CD4-positive, alpha-beta T cell treated with Interleukin-17A for 1 hour (primary cell): ENCODE measurements around the gene MFAP2.
"Not testable (repeated sequence)": the region's sequence is repeated elsewhere in the genome, so short reads cannot be mapped to it uniquely, and the experiment has no call there.

Source experiments
- DNase-seq: peaks from one replicate; pipeline ENCODE4 v3.0.0-alpha.2; 2020

Gene MFAP2

DNA sequence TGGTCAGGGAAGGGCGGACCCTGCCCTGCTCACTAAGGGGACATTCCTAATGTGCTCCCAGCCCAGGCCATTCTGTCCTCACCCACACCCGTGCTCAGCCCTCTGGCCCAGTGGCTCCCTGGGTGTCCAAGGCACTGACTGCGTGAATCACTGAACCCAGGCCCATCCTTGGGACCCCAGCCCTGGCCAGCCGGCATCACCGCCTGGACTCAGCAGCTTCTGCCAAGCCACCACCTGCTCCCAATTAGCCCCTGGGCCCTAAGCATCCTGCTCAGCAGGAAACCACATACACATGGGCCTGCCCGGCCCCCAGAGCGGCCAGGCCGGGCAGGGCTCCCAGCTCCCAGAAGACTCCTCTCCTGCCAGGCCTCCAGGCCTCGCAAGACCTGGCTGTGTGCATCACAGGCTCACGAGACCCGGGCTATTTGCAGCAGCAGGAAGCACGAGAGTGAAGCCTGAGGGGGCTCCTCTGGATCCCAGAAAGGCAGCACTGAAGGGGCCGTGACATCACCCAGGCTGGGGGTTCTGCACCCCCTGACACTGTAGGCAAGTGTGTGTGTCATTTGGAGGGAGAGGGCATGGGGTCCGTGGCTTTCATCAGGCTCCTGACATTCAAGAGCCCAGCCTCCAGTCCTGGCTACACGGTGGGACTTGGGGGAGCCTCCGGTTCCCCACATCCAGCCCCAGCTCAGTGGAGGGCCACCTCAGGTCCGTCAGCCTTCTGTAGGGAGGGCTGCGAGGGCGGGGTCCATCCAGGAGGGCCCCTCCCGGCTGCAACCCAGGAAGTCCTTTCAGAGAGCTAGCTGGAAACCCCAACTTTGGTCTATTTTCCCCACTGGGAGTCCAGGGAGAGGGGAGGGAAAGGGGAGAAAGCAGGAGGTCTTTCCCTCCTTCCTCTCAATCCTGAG is 1.6 kb downstream of the MFAP2 start:
- no peak for DNase-seq

GRCh38 chr1:16978139-16978538 is 2.3 kb downstream of the MFAP2 start:
- no peak for DNase-seq

DNA sequence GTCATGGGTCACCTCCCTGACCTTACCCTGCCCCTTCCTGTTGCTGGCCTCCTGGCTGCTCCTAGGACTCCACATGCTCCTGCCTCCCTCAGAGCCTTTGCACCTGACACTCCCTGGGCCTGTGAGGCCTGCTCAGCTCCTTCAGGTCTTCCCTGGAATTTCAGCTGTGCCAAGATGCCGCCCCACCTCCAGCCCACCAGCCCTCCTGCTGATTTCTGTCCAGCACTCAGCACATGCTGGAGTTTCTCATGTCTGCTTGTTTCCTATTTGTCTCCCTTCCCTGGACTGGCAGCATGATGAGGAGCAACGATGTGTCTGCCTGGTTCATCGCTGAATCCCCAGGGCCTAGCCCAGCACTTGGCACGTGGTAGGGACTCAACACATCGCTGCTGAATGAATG is 3.0 kb downstream of the MFAP2 start:
- no peak for DNase-seq

DNA sequence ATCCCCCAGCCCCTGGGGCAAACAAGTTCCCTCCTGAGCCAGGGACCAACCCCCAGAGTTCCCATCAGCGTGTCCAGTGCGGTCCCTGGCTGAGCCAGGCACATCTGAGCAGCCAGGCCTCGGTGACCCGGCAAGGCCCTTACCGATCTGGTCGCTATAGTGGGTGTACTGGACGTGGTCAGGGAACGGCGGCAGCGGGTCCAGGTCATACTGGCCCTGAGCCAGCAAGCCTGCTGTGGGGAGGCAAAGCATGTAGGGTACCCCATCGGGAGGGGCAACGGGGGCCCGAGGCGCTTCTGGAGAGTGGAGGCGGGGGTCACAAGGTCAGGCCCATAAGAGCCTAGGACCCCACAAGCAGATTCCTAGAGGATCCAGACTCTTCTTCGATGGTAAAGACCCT is 3.5 kb downstream of the MFAP2 start:
- DNase-seq, result no peak

DNA sequence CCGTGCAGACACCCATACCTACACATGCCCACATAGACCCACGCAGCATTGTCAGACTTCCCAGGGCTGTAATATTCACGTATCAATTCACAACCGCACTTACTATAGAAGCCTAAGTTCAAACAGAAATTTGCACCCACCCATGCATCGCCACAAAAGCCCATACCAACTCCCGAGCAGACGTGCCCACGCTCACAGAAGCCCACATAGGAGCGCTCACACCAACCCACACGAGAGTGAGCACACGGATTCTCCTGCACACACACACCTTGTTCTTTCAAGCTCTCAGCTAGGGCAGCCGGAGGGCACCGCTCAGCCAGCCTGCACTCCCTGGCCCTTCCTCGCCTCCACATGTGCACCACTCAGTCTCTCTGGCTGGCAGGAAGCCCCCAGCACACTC is 4.6 kb downstream of the MFAP2 start:
- DNase-seq, result no peak

GRCh38 chr1:16975211-16975610 is 5.2 kb downstream of the MFAP2 start:
- no peak for DNase-seq

DNA sequence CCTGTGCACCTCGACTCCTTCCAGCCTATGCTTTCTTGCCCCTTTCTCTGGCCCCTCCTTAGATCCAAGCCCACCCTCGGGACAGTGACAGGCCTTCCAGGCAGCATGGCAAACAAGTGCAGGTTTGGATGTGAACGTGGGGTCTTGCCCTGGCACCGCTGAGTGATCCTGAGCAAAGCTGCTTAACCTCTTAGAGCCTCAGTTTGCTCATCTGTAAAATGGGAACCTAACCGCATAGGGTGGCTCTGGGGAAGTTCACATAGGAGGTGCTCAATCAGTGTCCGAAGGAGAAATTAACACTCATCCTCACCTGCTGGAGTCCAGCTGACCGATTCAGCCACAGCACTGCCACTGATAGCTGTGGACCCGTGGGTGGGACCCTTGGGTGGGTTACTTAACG is 7.2 kb downstream of the MFAP2 start:
- DNase-seq, result no peak

GRCh38 chr1:16972189-16972895 is 8.1 kb downstream of the MFAP2 start:
- DNase-seq, result no peak

DNA sequence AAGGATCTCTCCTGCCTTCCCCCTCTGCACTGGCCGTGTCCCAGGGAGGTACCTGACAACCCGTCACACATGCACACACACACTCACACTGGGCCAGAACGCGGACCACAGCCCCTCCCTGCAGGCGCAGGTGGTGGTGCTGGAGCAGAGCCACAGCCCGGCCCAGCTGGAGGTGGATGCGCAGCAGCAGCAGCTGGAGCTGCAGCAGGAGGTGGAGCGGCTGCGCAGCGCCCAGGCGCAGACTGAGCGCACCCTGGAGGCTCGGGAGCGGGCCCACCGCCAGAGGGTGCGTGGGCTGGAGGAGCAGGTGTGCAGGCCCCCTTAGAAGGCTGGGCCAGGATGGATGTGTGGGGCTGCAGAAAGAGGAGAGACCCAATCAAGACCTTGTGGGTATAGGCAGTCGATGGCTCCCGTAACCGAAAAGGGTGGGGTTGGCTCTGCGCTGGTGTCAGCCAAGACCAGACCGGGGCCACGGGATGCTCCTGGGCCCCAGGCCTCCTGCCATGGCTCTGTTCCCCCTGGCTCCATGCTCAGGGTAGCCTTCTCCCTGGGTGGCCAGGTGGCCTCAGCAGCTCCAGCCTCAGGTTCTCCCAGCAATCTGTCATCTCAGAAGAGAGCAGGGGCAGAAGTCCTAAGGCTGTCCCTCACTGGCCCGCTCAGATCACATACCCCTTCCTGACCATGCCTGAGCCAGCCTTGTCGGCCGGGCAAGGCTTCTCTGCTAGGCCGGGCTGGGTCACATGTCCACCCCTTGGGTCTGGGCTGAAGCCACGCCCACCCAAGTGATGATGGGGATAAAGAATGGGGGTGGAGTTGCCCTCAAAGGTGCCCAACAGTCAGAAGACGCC is 8.9 kb downstream of the MFAP2 start:
- no peak for DNase-seq

DNA sequence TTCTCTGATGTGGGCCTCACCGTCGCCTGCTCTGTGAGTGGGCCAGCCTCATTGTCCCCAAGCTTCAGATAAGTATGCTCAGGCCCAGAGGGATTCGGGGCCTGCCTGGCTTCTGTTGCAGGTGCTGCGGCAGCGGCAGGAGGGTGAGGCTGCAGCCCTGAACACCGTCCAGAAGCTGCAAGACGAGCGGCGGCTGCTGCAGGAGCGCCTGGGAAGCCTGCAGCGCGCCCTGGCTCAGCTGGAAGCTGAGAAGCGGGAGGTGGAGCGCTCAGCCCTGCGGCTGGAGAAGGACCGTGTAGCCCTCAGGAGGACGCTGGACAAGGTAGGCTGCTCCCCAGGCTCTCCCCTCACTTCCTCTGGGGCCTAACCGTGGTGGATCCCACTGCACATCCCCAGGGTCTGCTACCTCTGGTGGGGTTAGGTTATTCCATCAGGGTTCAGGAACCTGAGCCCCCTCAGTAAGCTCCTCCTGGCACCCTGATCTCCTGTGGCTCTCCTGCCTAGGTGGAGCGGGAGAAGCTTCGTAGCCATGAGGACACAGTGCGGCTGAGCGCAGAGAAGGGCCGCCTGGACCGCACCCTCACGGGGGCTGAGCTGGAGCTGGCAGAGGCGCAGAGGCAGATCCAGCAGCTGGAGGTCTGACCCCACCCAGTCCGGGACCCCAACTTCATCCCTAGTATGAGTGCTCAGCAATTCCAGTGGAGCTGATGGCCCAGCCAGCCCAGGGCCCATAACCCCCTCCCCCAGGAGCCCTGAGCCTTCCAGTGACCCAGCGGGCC is 10.1 kb downstream of the MFAP2 start:
- DNase-seq, result no peak

DNA sequence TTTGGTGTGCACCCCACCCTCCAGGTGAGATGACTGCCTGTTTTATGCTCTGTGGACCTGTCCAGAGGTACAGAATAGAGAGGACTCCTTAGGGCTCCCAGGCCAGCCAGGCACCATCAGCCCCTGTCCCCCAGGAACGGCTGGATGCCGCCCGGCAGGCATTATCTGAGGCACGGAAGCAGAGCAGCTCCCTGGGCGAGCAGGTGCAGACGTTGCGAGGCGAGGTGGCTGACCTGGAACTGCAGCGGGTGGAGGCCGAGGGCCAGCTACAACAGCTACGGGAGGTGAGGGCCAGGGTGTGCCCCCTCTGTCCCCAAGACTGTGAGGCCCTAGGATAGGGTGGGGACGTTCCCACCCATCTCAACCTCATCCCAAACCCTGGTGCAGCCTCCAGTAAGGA is 10.8 kb downstream of the MFAP2 start:
- DNase-seq, result no peak

GRCh38 chr1:16969057-16969611 is 11.3 kb downstream of the MFAP2 start:
- no peak for DNase-seq

DNA sequence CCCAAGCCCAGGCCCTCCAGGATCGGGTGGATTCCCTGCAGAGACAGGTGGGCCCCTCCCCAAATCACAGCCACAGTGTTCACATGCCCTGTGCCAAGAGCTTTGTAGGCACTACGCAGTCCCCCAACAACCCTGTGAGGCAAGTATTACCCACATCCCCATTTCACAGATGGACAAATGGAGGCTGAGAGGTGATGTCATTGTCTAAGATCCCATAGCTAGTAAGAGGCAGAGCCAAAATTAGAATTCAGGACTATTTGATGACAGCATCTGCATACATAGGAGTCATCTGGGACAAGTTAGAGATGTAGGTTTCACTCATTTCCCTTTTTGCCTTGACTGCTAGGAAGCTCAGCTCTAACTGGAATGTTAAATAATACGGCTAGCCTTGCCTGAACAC is 12.0 kb downstream of the MFAP2 start:
- DNase-seq, result no peak

GRCh38 chr1:16967962-16968361 is 12.5 kb downstream of the MFAP2 start:
- DNase-seq, result no peak

GRCh38 chr1:16967095-16967575 is 13.3 kb downstream of the MFAP2 start:
- DNase-seq, result no peak

GRCh38 chr1:16966282-16966681 is 14.1 kb downstream of the MFAP2 start:
- no peak for DNase-seq

- DNase-seq, result no peak
Observed at GRCh38 chr1:16965486-16966067, 14.8 kb downstream of the MFAP2 start.

GRCh38 chr1:16964169-16964568 is 16.3 kb downstream of the MFAP2 start:
- DNase-seq, result not testable (repeated sequence)

DNA sequence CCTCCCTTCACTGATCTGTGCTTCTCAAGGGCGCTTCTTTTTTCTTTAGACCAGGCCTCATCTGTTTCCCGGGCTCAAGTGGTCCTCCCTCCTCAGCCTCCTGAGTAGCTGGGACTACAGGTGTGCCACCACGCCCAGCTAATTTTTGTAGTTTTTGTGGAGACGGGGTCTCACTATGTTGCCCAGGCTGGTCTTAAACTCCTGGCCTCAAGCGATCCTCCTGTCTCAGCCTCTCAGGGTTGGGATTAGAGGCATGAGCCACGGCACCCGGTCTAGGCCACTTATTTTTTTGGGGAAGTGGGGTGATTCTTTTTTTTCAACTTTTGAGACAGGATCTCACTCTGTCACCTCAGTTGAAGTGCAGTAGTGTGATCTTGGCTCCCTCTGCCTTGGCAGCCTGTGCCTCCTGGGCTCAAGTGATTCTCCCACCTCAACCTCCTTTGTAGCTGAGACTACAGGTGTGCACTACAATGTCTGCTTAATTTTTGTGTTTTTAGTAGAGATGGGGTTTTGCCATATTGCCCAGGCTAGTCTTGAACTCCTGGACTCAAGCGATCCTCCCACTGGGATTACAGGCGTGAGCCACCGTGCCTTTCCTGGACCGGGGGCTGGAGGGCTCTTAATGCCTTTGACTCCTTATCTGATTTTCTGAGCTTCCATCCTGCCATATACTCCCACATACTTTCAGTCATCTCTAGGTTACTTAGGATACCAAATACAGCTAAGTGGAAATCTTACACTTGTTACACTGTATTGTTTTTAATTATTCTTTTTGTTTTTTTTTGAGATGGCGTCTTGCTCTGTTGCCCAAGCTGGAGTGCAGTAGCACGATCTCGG is 18.9 kb downstream of the MFAP2 start:
- DNase-seq, result no peak

GRCh38 chr1:16960560-16961296 is 19.7 kb downstream of the MFAP2 start:
- peak; percentile 78 for DNase-seq
